ENCODE data around the gene EIF3L.

The EIF3L gene

DNA sequence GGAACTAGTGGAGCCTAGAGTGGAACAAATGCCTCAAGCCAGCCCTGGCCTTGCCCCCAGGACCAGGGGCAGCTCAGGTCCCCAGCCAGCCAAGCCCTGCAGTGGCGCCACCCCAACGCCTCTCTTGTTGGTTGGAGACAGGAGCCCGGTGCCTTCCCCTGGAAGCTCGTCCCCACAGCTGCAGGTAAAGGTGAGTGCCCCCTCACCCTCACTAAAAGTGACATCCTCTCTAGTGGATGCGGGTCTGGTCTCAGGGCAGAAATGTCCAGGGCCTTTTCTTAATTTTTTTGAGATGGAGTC is 78.4 kb downstream of the EIF3L start:
- no peak for DNase-seq (ENCODE audit: low read depth in 3 of 3)

DNA sequence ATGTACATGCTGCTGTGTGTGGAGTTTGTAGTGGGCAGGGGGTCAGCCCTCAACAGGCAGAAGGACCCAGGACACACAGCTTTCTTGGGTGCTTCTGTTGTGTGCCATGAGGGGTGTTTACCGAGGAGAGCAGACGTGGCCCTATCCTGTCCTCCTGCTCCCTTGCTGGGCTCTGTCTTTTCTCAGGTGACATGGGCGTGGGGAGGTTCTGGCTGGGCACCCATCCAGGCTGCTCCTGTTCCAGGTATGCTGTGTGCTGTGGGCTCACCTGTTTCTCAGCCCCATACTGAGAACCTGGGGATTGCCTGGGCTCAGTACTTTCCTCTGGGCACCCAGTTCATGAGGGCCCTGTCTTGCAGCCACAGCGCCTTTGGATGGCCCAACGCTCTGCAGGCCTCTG is 80.2 kb downstream of the EIF3L start:
- DNase-seq (ENCODE audit: low read depth in 3 of 3) = no peak

- no peak for DNase-seq (ENCODE audit: low read depth in 3 of 3)
Measured at GRCh38 chr22:37930270-37930951, 81.2 kb downstream of the EIF3L start.

GRCh38 chr22:37930952-37931440 is 81.8 kb downstream of the EIF3L start:
- DNase-seq (ENCODE audit: low read depth in 3 of 3) = no peak

DNA sequence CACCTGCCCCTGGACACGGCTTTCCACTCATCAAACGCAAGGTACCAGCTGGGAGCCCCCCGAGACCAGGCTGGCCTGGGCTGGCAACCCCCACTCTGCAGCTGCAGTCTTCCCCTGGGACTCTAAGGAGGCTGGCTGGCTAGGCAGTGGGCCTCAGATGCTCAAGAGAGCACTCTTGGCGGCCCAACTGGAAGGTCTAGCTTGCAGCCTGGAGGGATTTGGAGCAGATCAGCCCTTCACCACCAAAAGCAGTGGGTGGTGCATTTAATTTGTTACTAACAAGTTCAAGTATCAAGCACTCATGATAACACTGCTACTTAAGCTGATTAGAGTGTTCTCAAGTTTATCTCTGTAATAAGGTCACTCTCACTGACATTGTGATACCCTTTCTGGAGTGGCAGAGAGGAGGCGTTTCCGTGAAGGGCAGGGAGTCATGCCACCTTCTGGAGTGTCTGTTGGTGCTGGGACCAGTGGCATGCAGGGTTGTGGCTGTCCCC is 82.7 kb downstream of the EIF3L start:
- no peak for DNase-seq (ENCODE audit: low read depth in 3 of 3)

- no peak for DNase-seq (ENCODE audit: low read depth in 3 of 3)
Measured at GRCh38 chr22:37932401-37932800, 83.2 kb downstream of the EIF3L start.

GRCh38 chr22:37932821-37933578 is 83.8 kb downstream of the EIF3L start:
- no peak for DNase-seq (ENCODE audit: low read depth in 3 of 3)

GRCh38 chr22:37933711-37934376 is 84.6 kb downstream of the EIF3L start:
- peak; percentile 76 to 80 (median 78) for DNase-seq (ENCODE audit: low read depth in 3 of 3)

All from stimulated activated CD4-positive, alpha-beta T cell treated with anti-CD3 and anti-CD28 coated beads, TNF-alpha, amount 100 ng/mL, for 48 hours (primary cell).